Smooth muscle cell (in vitro differentiated cells): Measurements from ENCODE around the gene LIN7A. TPM values are rescaled to one million over a fixed set of nuclear protein-coding genes. Genes with fewer than 3 reads are reported as not detected.

Experiments
- DNase-seq: peaks from one replicate; lab custom pipeline; 2025; ENCODE audit not compliant: unreplicated experiment; lab: John Stamatoyannopoulos, UW
- H2AFZ ChIP-seq: fragments of 200-600 bp; sonication (generic); 2 replicates; pipeline ENCODE4 v1.6.0; 2016; ENCODE audit warnings: antibody characterized with exemption, low read depth, mild to moderate bottlenecking
- H3F3A ChIP-seq: fragments of 200-600 bp; sonication (generic); 2 replicates; pipeline ENCODE4 v1.6.0; 2017; ENCODE audit warnings: antibody characterized with exemption, low read depth
- H3K27ac ChIP-seq: fragments of 200-600 bp; sonication (generic); 2 replicates; pipeline ENCODE4 v1.5.1; 2016; ENCODE audit warnings: low read depth, mild to moderate bottlenecking
- H3K27me3 ChIP-seq: fragments of 200-600 bp; sonication (generic); 2 replicates; pipeline ENCODE4 v1.6.1; 2016; ENCODE audit warnings: low read depth, mild to moderate bottlenecking
- H3K36me3 ChIP-seq: fragments of 200-600 bp; sonication (generic); 2 replicates; pipeline ENCODE4 v1.5.1; 2016; ENCODE audit warnings: low read depth
- H3K4me1 ChIP-seq: fragments of 200-600 bp; sonication (generic); 2 replicates; pipeline ENCODE4 v1.5.1; 2016; ENCODE audit warnings: low read depth
- H3K4me2 ChIP-seq: fragments of 200-600 bp; sonication (generic); 2 replicates; pipeline ENCODE4 v1.6.0; 2016; ENCODE audit warnings: mild to moderate bottlenecking
- H3K4me3 ChIP-seq: fragments of 200-600 bp; sonication (generic); 2 replicates; pipeline ENCODE4 v1.5.1; 2016; ENCODE audit warnings: mild to moderate bottlenecking
- H3K79me2 ChIP-seq: fragments of 200-600 bp; sonication (generic); 2 replicates; pipeline ENCODE4 v1.6.0; 2016; ENCODE audit warnings: low read depth, mild to moderate bottlenecking
- H3K9ac ChIP-seq: fragments of 200-600 bp; sonication (generic); 2 replicates; pipeline ENCODE4 v1.6.0; 2016; ENCODE audit warnings: low read depth
- H3K9me3 ChIP-seq: fragments of 200-600 bp; sonication (generic); replicated peaks from 2 replicates; pipeline ENCODE4 v1.5.1; 2016; ENCODE audit warnings: low read depth
- H4K20me1 ChIP-seq: fragments of 200-600 bp; sonication (generic); 2 replicates; pipeline ENCODE4 v1.6.0; 2016; ENCODE audit warnings: low read depth
- WGBS: methylation state at CpG from one replicate; pipeline ENCODE4 v1.1.7; 2016; ENCODE audit warnings: low lambda C conversion rate; 5-methylcytosine and 5-hydroxymethylcytosine counted together
- polyA plus RNA-seq: library from polyadenylated mRNA; unstranded; fragments of >200 nt; fragmentation: Nextera tagmentation; extraction: Ambion mirVana; gene quantifications from 2 replicates; pipeline ENCODE4 v1.2.1, GENCODE V29; 2016
- total RNA-seq: library from RNA; depleted of rRNA; stranded (reverse); fragments of >200 nt; gene quantifications from 2 replicates; pipeline ENCODE4 v1.2.3, GENCODE V29; 2014
- TF ChIP-seq, protein P1 (sequence below): fragments of 200-600 bp; sonication (generic); IDR thresholded peaks from 2 replicates; pipeline ENCODE4 v1.5.1; 2017; ENCODE audit warnings: borderline replicate concordance, mild to moderate bottlenecking, antibody characterized with exemption; ENCODE audit not compliant: insufficient read depth, poor library complexity, severe bottlenecking

Gene LIN7A
- total and polyA plus RNA-seq, 2 experiments from 2014 or later = 2.0 to 3.2 TPM

DNA sequence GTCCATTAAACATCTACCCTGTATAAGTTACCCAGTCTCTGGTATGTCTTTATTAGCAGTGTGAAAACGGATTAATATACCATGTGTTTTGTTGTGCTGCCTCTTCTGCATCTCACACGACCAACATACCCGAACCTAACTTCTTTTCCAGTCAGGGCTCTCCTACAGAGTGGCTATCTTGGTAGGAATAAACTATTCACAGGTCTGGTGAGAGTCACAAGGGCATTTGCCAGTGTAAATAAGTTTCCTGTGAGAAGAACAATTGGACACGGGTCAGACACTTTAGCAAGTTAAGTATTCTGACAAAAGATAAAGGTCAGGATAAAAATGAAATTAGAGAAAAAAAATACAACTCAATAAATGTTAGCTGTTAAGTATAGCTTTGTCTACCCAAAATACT lies 160.1 kb downstream of the LIN7A start:
- H3K27me3 ChIP-seq = no peaks in the 10 kb centered on the region
- peak overlapping the region; percentile 10 for H3K4me2 ChIP-seq
- H3K79me2 ChIP-seq = no peaks in the 10 kb centered on the region
- H3K27ac ChIP-seq = peak overlapping the region; percentile 89
- no peaks in the 10 kb centered on the region for H3K9me3 ChIP-seq
- no peaks in the 10 kb centered on the region for H3K36me3 ChIP-seq
- H4K20me1 ChIP-seq = no peaks in the 10 kb centered on the region
- peaks cover 7% of the 10 kb centered on the region for H3K4me1 ChIP-seq
- H3F3A ChIP-seq = peaks cover 3% of the 10 kb centered on the region
- TF ChIP-seq, protein P1, sequence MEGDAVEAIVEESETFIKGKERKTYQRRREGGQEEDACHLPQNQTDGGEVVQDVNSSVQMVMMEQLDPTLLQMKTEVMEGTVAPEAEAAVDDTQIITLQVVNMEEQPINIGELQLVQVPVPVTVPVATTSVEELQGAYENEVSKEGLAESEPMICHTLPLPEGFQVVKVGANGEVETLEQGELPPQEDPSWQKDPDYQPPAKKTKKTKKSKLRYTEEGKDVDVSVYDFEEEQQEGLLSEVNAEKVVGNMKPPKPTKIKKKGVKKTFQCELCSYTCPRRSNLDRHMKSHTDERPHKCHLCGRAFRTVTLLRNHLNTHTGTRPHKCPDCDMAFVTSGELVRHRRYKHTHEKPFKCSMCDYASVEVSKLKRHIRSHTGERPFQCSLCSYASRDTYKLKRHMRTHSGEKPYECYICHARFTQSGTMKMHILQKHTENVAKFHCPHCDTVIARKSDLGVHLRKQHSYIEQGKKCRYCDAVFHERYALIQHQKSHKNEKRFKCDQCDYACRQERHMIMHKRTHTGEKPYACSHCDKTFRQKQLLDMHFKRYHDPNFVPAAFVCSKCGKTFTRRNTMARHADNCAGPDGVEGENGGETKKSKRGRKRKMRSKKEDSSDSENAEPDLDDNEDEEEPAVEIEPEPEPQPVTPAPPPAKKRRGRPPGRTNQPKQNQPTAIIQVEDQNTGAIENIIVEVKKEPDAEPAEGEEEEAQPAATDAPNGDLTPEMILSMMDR = no peak
- H3K9ac ChIP-seq = peak overlapping the region; percentile 43
- WGBS = 92% methylated on average over 4 of the region's 4 CpGs
- peak overlapping the region; percentile 94 for H2AFZ ChIP-seq
- DNase-seq = no peak
- no peak overlapping the region for H3K4me3 ChIP-seq

DNA sequence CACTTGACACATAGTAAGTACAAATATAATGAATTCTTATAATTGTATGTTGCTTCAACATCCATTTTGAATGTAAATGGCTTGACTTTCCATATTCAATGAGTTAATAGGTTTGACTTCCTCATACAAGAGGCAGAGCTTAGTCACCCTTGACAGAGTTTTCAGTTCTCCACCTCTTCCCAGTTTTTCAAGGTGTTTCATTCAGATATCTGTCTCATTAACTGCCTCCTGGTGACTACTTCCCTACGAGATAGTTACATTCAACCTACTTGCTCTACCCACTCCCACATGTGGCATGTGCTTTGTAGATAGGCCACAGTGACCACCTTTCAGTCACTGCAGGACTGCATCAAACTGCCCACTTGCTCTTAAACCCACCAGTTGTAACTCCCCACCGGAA lies 161.0 kb downstream of the LIN7A start:
- H3K4me1 ChIP-seq = peaks cover 7% of the 10 kb centered on the region
- no peak for DNase-seq
- no peak overlapping the region for H3K4me3 ChIP-seq
- no peaks in the 10 kb centered on the region for H3K36me3 ChIP-seq
- no peaks in the 10 kb centered on the region for H3K9me3 ChIP-seq
- H3K27me3 ChIP-seq = no peaks in the 10 kb centered on the region
- H4K20me1 ChIP-seq = no peaks in the 10 kb centered on the region
- TF ChIP-seq, protein P1 = no peak
- peaks cover 3% of the 10 kb centered on the region for H3F3A ChIP-seq
- no peak overlapping the region for H2AFZ ChIP-seq
- H3K9ac ChIP-seq = no peak overlapping the region
- H3K4me2 ChIP-seq = no peak overlapping the region
- no peaks in the 10 kb centered on the region for H3K79me2 ChIP-seq
- no peak overlapping the region for H3K27ac ChIP-seq
- 96% methylated on average over 2 of the region's 2 CpGs for WGBS

DNA sequence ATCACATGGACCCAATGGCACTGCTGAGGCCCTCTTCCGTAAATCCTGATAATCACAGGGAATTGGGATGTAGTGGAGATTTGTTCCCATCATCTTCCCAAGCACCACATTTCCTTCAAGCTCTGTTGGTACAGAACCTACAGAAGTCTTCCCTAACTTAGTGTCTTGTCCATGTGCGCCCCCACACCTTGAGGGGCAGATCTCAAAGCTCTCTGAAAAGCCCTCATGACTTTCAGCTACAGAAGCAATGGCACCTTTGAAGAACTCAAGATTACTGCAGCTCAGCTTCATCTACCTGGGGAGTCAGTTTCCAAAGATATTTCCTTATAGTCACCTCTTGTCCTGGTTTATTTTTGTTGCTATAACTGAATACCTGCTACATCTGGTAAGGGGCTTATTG lies 166.8 kb downstream of the LIN7A start:
- no peak overlapping the region for H3K27ac ChIP-seq
- 94% methylated on average over 2 of the region's 2 CpGs for WGBS
- no peak overlapping the region for H3K4me2 ChIP-seq
- no peaks in the 10 kb centered on the region for H4K20me1 ChIP-seq
- no peaks in the 10 kb centered on the region for H3K4me1 ChIP-seq
- TF ChIP-seq, protein P1 = no peak
- H2AFZ ChIP-seq = no peak overlapping the region
- no peaks in the 10 kb centered on the region for H3K79me2 ChIP-seq
- no peak overlapping the region for H3K9ac ChIP-seq
- H3K36me3 ChIP-seq = no peaks in the 10 kb centered on the region
- H3F3A ChIP-seq = no peaks in the 10 kb centered on the region
- H3K9me3 ChIP-seq = no peaks in the 10 kb centered on the region
- no peaks in the 10 kb centered on the region for H3K27me3 ChIP-seq
- no peak overlapping the region for H3K4me3 ChIP-seq
- DNase-seq = no peak

DNA sequence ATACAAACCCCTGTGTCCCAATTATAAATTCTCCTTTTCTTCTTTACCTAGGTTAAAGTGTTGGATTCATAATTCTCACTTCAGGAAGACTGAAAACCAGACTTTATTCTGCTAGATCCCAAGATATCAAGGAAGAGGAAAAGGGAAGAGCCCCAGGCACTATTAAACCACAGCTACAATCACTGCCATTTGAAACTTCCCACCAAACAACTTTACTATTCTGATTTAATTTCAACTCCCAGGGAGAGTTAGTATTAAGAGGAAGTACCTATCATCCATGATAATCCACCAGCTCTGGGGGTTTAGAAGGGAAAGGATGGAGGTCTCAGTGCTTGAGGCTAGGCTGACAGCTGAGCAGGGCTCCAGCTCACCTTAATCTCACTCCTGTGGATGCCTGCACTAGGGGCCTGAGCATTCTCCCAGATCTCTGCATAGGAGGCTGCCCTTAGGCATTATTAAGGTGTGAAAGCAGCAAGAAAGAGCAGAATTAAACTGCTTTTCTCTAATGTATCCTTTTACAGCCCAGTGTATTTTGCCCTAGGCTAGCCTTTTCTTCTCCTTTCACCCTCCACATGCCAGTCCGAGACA lies 168.1 kb downstream of the LIN7A start:
- no peak overlapping the region for H2AFZ ChIP-seq
- H3K4me2 ChIP-seq = no peak overlapping the region

More for the DNA sequence above, 168.1 kb downstream of the LIN7A start:
- Histone ChIP-seq H3K79me2 (no peaks in the 10 kb centered on the region), H4K20me1 (no peaks in the 10 kb centered on the region), H3K36me3 (no peaks in the 10 kb centered on the region), H3K27me3 (no peaks in the 10 kb centered on the region), H3K27ac (no peak overlapping the region), H3K4me1 (no peaks in the 10 kb centered on the region), H3K9ac (no peak overlapping the region), H3K4me3 (no peak overlapping the region), H3K9me3 (no peaks in the 10 kb centered on the region), H3F3A (no peaks in the 10 kb centered on the region)
- DNase-seq = no peak
- 89% methylated on average over 1 of the region's 1 CpG for WGBS
- TF ChIP-seq, protein P1 = no peak
